HG03060 (cell line): ENCODE data around the gene WWOX.

ENCODE experiments used
- ATAC-seq: cut with Tn5 transposase; IDR thresholded peaks from one replicate; pipeline ENCODE4 v1.9.1; 2021; ENCODE audit warnings: low read depth, moderate number of reproducible peaks; ENCODE audit not compliant: unreplicated experiment

WWOX gene

DNA sequence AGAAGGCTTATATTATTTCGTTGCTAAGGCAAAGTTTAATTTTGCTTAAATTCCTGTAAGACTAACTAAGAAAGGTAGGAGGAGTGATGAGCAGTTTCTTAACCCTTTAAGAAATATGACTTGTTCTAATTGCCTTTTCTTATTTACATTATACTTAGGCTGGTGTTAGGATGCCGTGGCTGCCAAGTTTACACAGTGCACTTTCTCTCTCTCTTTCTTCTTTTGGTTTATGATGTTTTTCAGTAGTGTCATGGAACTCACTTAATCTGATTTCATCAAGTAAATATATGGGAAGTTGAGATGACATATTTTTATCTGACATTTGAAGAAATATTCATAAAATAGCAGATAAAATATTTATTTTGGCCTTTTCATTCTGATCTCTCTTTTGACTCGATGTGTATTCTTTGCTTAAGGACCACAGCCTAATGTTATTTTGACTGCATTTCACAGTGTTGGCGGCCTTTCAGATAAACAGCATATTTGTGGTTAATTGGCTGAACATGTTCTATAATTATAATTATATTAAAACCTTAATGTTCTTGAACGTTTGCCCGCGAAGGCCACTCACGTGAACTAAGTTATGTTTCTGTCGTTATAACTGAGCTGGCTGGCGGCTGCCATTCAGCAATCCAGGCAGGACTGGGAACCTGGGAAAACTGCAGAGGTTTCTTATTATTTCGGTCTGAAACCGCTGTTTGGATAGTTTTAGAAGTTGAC is 191.6 kb downstream of the WWOX start:
- ATAC-seq, result no peak

DNA sequence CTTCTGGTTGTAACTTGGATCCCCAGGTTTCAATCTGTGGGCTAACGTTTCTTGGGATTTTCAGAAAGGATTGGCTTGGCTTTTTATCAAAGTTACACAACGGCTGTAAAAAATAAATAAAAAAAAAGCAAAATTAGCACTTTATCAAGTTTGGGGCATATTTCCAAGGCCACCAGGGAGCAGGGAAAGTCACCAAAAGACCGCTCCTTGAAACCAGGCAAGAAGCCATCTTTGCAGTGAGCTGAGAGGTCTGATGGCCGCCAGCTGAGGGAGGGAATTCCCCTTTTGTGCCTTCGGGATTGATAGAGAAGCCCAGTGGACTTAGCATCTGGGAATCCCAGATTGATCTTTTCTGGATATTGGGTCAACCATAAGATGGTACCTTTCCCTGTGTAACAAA is 192.2 kb downstream of the WWOX start:
- no peak for ATAC-seq

DNA sequence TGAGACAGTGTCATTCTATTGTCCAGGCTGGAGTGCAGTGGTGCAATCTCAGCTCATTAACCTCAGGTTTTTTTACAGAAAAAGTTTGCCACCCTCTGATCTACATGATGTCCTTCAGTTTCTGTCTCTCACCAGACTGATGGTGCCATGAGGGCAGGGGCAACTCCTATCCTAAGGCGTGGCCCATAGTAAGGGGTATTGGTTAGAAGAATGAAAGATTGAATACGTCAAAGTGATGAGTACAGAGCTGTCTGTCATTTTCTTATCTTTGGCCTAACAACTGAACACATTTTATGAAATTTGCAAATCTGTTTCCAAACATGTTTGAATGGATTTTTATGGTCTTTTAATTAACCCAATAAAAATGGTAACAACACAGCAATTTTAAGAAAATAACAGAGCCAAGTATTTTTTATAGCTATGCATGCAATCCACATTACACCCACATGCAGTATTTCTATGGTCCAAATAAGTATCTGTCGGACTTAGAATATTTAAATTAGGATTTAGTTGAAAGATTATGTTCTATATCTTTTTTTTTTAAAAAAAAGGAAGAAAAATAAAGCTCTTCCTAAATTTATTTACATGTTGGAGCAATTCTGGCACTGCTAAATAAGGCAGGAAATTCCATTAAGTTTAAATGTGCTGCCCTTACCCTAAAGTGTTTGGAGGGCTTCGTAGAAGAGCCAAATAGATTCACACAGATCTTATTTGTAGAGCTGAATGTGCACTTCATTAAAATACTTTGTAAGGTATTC is 192.8 kb downstream of the WWOX start:
- ATAC-seq, result no peak

DNA sequence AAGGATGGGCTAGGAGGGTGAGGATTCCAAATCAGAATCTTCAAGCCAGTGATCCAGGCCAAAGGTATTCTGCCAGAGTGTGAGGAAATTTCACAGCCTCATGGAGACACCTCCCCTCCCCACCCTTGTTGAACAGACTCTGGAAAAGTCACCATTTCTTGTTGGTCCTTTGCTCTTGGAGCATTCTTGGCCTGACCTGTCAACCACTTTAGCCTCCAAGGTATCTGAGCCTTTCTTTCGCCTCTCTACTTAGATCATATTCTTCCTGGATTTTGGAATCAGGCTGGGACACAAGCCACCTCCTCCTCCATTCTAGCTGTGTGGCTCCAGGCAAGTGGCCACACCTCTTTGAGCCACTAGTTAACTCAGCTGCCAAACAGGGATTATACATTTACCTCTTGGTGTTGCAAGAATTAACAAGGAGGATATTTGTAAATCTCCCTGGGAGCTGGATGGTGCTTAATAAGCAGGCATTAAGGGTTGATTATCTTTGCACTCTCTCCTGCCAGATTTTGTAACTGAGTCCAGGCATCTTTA is 193.5 kb downstream of the WWOX start:
- ATAC-seq, result no peak

DNA sequence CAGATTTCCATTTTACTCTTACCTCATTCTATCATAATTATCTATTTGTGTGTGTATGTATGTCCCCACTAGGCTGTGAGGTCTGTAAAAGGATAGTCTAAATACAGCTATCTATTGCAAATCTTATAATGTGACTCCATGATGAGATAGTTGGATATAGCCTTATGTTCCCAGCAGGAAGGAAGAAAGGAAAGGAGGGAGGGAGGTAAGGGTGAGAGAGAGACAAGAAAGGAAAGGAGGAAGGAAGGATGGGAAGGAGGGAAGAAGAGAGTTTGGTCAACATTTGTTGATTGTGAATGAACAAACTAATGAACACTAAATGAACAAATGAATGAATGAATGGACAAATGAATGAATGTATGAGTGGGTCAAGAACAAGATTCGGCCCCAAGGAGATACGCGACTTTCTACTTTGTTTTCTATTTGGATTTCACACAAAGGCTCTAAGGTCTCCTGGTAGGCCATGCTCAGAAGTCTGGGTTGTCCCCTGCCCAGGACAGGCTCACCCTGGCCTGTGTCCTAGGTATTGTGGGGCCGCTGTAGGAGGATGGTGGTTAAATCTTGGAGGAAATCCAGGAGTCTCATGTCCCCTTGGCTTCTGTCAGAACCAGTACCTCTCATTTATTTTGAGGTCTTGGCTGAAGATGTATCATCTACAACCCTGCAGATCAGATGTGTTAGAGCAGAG is 195.2 kb downstream of the WWOX start:
- ATAC-seq, result no peak

DNA sequence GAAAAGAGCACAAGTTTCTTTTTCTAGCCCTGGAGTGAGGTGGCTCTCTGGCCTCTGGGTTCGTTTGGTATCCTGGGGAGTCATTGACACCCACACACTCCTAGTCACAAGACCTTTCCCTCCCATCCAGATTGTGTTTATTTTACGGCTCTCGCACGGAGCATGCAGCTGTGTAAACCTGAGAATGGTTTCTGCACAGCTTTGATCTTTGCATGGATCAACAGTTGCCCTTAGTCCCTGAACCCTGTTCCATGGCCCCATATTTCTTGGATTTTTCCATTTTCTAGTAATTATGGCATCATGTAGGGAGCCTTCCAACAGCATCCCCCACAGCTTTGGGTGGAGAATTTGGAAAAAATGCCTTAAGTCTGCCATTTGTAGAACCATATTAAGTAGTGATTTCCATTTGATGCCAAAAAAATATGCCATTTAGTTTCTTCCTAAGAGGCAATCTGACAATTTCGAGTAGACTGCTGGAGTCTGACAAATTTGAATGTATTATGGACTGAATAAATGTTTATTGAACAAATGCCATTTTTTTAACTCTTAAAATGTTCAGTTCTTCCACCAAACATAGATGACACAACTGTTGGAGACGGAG is 197.7 kb downstream of the WWOX start:
- ATAC-seq, result no peak

DNA sequence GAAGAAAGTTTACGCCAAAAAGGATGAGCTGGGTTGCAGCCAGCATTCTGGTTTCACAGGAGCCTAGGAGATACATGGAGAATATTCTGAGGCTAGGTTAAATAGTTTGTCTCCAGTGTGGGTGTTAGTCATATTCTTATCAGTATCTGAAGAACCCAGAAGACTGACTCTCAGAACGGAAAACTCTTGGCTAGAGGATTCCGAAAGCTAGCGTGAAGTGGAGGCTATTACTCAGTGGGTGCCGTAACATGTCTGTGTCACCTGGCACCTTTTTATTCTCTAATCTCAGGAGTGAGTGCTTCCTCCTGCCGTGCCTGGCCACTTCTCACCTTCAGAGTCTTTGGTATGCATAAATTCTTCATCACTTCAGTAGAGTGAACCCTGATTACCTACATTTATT is 199.5 kb downstream of the WWOX start:
- ATAC-seq, result no peak

DNA sequence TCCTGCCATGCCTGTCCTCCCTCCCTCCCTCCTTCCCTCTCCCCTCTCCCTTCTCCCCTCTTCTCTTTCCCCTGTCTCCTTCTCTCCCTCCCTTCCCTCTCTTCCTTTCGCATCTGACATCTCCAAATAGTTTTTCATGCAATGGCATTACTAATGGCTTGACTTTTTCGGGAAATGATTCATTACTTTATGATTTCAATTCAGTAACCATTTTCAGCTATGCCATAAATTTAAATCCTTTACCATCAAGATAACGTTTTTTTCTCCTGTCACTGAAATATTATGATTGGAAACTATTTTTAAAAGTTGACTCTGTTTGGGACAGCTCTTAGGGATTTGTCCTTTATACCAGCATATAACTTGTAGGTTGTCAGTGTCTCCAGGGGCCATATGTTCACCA is 201.0 kb downstream of the WWOX start:
- ATAC-seq, result no peak

DNA sequence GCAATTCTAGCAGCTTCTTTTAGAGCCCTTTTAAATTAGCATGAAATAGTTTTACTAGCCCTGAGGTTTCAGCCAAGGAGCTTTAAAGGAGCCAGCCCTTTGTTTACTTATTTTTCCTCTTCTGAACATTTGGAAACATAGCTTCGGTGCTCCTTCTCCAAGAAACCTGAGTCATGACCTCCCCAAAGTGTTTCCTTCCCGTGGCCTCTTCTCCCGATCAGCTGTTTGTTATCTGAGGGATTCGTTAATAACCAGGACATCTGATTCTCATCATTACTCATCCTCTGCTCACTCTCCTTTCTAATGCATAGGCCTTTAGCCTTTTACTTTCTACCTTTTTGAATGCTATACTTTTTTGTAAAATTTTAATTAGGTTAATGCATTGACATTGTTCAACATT is 204.5 kb downstream of the WWOX start:
- no peak for ATAC-seq

DNA sequence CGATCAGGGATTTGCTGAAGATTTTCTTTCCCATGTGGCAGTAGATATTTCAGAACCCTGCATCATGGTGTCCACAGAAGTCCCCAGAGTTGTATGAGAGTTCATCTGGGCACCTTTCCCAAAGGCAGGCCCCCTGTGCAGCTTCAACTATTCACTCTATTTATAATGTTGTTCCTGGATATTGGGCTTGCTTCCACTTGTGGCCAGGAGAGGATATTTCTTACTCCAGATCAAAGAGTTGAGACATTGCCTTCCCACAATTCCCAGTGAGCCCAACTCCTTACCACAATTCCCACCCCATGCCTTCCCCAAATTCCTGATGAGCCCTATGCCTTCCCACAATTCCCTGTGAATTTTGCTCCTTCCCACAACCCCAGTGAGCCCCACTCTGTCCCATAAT is 206.9 kb downstream of the WWOX start:
- ATAC-seq, result no peak

DNA sequence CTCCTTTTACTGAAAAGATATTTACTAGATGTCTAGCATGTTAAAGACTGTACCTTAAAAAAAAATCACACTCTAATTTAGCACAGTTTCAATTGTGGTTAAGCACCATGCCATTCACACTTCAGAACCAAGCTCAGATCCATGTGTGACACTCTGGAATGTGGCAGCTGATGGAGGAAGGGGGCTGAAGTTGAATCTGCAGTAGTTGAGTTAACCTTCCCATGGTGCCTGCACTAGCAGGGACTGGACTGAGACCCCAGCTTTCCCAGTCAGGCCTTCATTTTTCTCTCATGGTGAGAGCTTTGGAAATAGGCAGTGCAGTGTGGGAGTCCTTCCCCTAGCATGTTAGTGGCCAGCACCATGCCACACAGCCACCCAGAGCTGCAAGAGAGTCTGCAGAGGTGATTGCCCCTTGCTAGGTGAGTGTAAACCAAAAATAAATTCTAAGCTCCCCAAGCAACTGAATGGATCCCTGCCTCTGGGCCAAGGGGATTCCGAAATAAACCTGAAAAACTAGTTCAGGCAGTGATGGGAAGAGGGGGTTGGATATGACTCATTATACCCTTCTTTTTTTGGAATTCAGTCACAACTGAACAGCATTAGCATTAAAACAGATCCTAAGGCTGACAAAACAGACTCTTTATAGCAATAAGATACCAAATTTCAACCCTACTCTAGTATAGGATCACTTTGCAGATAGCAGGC is 208.5 kb downstream of the WWOX start:
- ATAC-seq, result no peak

DNA sequence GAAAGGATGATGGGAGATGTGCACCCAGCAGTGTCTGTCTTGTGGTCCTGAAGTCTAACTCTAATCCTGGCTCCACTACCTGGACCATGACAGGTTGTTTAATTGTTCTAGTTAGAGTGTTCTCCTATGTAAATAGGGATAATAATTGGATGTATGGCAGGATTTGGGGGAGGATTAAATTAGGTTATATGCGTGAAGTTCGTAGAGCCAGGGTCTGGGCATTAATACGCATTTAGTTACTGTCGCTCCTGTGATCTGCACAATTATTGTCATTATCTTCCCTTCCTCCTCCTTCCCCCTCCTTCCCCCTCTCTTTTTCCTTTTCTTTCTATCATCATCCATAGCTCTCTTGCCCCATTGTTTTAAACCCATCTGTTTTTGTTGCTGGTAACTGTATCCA is 210.3 kb downstream of the WWOX start:
- ATAC-seq, result no peak

DNA sequence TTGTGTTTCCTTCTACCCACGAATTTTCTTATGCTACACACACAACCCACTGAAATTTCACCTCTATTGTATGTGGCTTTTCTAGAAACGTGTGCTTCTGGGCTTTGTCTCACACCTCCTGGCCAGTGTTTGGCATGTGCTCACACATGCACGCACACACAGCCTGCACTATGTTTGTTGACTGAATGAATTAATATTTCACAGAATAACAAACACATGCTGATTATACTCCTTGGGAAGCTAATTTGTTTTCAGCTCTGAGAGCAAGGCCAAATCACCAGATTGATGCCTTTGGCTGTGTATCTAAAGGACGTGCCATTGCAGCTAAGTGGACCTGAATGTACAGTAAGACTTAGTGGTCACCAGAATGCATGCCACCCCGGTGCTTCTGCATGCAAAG is 210.7 kb downstream of the WWOX start:
- no peak for ATAC-seq

DNA sequence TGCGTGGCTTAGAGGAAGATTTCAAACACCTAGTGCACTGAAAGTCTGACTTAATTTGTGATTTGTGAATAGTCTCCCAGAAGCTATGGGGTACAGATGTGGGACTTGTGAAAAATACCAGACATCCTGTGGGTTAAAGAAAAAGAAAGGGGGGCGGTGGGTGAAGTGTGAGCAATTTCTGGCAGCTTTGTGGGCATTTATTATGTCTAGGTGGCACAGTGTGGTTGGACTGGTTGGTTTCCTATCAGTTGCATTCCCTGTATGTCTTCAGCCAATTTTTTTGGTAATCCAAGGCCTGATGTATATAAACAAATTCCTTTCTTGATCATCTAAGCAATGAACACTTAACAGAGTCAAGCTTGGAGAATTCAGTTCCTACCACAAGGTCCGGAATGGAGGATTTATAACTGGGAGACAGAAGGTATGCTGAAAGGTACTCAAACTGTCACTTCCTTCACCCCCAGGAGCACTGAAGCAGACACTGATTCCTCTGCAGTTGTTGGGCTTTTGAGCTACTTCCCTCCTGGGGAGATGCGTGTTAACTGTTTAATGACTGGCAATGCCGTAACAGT is 211.6 kb downstream of the WWOX start:
- ATAC-seq, result no peak

DNA sequence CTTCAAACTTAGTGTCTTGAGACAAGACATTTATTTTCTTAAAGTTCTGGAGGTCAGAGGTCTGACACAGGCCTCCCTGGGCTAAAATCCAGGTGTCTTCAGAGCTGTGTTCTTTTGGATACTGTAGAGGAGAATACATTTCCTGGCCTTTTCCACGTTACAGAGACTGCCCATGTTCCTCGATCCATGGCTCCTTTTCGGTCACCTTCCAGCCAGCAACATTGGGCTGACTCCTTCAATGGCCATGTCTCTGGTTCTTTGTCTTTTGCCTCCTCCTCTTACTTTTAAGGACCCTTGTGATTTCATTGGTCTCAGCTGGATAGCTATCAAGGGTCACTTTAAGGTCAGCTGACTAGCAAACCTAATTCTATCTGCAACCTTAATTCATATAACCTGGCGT is 212.4 kb downstream of the WWOX start:
- ATAC-seq, result no peak

DNA sequence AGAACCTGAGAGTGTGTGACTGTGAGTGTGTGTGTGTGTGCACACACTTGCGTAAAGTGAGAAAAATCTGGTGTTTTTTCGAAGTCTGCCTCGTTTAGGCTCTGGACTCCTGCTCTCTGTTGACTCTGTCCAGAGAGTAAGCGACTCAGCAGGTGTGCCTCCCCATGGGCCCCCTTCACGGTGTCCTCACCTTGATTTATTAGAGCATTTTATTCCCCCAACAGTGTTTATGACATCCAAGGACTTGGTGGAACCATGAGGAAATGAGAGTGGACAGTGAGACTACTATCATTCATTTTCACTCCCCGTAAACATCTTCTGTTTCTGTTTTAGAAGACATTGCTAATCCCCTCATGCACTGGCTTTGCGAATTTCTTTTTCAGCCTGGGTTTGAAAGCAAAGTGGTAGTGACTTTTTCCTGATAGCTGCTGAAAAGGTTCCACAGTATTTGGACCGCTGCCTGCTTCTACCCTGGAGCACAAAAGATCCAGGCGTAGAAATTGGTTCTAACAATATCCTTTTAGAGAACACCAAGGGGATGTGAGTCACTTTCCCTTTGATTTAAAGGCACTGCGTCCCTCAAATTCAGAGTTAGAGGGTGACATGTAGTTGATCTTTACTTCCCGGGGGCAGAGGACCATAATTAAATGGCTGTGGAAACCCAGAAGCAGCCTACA is 218.2 kb downstream of the WWOX start:
- ATAC-seq, result no peak

DNA sequence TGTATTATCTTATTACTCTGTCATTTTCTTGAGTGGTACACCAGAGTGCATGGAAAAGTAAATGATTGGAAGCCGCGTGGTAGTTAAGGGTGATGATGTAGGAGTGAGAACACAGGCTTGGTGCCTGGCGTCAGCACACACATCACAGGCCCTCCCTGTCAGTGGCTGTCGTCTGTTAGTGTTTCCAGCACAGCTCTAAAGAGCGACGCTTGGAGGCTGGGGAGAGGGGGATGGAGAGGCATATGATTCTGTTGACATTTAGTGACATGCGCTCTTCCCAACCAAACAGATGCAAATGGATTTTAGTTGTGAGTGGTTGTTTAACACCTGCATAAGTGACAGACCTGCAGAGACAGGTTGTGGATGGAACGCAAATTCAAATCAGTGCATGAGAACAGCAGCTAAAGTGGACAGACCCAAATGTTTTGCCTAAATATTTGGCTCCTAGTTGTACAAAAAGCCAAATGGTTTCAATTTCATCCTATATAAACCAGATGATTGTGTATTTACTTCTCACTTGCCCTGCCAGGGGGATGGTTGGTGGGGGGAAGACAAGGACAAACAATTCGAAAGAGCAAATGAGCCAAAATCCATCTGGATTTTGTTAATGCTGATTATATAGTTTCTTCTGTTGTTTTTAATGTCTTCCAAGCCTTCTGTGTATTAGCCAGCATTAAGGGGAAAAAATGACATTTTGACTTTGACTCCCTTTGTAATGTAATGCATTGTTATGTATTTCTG is 222.3 kb downstream of the WWOX start:
- no peak for ATAC-seq

DNA sequence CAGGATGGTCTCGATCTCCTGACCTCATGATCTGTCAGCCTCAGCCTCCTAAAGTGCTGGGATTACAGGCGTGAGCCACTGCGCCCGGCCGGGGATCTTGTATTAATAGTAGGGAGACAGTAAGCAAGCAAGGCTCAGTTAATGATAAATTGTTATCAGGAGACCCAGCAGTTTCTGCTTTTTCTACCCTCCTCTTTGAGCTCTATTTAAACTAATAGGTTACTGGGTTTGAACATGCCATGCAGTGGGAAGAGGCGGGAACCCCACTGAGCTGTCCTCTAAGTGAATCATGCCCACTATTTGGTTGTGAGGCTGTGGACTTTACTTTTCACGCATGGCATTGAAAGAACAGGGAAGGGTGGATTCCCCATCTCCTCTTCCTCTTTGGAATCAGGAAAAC is 223.9 kb downstream of the WWOX start:
- ATAC-seq, result no peak
